ENCODE measurements around the gene PIN4.

DNA sequence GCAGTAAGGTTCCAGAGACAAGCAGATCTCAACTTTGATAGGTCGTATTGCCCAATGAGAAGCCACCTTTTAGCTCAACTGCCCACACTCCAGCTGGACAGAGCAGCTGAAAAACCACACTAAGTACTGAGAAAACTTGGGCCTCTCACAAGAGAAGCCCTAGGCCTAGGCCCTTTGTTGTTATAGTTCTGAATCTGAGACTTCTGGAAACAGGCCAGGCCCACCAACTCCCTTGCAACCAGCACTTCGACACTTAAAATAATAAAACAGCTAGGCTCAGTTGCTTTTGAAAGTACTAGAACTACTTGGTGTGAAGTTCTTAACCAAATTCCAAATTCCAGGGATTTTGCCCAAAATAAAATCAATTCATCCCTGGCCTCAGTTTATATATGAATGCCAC lies 36.4 kb upstream of the PIN4 start:
- TF ChIP-seq, protein P1, sequence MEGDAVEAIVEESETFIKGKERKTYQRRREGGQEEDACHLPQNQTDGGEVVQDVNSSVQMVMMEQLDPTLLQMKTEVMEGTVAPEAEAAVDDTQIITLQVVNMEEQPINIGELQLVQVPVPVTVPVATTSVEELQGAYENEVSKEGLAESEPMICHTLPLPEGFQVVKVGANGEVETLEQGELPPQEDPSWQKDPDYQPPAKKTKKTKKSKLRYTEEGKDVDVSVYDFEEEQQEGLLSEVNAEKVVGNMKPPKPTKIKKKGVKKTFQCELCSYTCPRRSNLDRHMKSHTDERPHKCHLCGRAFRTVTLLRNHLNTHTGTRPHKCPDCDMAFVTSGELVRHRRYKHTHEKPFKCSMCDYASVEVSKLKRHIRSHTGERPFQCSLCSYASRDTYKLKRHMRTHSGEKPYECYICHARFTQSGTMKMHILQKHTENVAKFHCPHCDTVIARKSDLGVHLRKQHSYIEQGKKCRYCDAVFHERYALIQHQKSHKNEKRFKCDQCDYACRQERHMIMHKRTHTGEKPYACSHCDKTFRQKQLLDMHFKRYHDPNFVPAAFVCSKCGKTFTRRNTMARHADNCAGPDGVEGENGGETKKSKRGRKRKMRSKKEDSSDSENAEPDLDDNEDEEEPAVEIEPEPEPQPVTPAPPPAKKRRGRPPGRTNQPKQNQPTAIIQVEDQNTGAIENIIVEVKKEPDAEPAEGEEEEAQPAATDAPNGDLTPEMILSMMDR (IDR thresholded peaks at IDR 0.05), result no peak
- TF ChIP-seq POLR2A (IDR thresholded peaks at IDR 0.05), result no peak
- TF ChIP-seq EP300 (IDR thresholded peaks at IDR 0.05; ENCODE audit: low read depth), result no peak
- no peak for TF ChIP-seq POLR2AphosphoS5 (IDR thresholded peaks at IDR 0.05)
